HG02973 (cell line): ENCODE results near the gene PPP1R9A.

ENCODE experiments used
- ATAC-seq: cut with Tn5 transposase; IDR thresholded peaks from one replicate; pipeline ENCODE4 v1.9.1; 2021; ENCODE audit warnings: moderate library complexity; ENCODE audit not compliant: unreplicated experiment

The PPP1R9A gene

GRCh38 chr7:95092324-95092723 is 184.9 kb downstream of the PPP1R9A start:
- no peak for ATAC-seq

DNA sequence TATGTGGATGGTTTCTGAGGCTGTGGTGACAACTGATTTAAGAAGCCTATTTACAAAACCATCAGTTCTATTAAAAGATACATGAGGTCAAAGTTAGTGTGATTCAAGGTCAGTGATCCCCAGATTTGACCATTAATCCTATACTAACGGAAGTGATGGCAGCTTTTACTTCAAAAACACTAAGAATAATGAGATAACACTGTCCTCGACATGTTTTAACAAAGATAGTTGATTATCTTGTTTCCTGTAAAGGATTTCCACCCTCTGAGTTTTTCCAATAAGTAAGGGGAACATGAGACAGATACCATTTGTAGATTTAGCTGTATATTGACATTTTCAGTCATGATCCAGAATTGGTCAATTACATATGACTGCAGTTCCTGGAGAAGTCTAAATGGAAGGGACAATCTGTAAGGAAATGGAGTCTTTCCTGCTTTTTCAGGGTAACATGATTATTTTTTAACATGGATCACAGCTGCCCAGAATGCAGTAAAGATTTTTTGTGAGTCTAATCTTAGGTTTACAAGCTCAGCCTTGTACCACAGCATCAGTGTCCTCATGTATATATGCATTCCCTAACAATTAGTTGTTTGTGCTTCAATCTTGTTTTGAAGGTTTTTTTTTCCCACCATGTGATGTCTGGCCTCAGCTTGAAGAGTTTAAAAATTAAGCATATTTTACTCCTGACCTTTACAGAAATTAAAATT is 188.0 kb downstream of the PPP1R9A start:
- no peak for ATAC-seq

GRCh38 chr7:95095966-95096540 is 188.7 kb downstream of the PPP1R9A start:
- ATAC-seq = no peak

- ATAC-seq = no peak
Observed at GRCh38 chr7:95097291-95097690, 189.9 kb downstream of the PPP1R9A start.

DNA sequence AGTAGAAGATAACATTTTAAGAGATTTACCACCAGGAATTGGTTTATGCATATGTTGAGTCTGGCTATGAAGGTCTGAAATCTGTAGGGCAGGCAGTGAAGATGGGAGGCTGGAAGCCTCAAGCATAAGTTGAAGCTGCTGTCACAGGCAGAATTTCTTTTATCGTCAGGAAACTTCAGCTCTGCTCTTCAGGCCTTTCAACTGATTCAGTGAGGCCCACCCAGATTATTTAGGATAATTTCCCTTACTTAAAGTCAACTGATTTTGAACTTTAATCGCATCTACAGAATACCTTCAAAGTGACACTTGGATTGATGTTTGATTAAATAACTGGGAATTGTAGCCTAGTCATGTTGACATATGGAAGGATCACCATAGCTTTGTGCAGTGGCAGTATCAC is 190.5 kb downstream of the PPP1R9A start:
- no peak for ATAC-seq

- ATAC-seq = no peak
Observed at GRCh38 chr7:95099106-95099505, 191.7 kb downstream of the PPP1R9A start.

DNA sequence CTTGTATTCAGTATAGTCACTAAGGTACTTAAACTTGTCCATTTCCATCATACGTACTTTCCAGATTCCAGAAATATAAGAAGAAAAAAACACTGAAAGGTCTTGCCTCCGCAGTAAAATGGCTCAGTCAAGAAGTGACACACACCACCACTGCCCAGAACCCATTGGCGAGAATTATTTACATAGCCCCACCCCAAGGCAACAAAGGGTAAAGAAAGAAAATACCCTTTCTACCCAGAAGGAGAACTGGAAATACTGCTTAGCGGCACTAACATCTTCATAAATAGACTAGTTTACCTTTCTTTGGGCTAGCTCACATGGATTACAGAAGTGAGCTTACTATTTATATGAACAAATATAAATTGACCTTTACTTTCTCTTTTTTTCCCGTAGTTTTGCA is 194.0 kb downstream of the PPP1R9A start:
- no peak for ATAC-seq

DNA sequence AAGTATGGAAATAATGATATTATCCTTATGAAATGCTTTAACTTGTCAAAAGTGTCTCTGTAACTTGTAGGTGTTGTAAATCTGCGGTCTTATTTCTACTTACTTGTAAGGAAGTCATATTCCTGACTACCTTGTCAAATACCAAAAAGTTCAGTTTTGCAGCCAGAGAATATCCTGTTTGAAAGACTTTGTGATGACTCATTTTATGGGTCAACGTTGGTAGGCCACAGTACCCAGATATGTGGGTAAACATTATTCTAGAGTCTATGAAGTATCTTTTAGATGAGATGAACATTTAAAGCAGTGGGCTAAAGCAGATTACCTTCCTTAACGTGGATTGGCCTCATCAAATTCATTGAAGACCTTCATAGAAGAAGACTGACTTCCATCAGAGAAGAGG is 195.3 kb downstream of the PPP1R9A start:
- no peak for ATAC-seq

DNA sequence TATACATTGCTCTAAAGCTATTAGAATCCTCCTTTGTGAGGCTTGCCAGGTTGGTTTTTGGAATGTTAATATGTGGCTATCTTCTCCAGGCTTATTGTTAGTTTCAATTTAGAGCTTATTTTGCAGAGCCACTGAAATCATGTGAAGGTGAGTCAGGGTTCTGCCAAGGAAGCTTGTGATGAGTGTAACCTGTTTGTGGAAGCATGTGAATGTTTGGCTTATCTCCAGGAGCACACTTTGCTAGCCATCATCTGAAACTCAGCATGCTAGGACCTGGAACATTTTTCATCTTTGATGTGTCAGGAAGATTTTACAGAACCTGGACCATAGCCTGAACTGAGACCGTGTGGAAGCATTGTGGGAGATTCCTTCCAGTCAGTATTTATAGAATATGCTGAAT is 197.3 kb downstream of the PPP1R9A start:
- no peak for ATAC-seq

GRCh38 chr7:95105627-95106026 is 198.2 kb downstream of the PPP1R9A start:
- no peak for ATAC-seq

DNA sequence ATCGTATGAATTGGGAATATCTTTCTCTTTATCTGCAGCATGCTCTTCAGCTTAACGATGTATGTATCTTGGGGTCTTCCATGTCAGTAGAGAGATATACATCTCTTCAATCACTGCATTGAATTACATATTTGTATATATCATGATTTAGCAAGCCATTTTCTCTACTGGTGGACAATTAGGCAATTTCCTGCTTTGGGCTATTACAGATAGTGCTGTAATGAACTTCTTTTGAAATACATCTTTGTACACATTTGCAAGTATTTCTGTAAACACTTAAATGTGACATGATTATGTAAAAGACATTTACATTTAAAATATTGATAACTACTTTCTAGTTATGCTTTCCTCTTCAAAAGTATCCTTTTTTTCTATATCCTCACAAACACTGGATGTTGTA is 199.0 kb downstream of the PPP1R9A start:
- ATAC-seq = no peak

GRCh38 chr7:95110707-95111106 is 203.3 kb downstream of the PPP1R9A start:
- no peak for ATAC-seq

- no peak for ATAC-seq
Observed at GRCh38 chr7:95113590-95113989, 206.2 kb downstream of the PPP1R9A start.

- ATAC-seq = no peak
Observed at GRCh38 chr7:95126053-95126709, 218.8 kb downstream of the PPP1R9A start.

DNA sequence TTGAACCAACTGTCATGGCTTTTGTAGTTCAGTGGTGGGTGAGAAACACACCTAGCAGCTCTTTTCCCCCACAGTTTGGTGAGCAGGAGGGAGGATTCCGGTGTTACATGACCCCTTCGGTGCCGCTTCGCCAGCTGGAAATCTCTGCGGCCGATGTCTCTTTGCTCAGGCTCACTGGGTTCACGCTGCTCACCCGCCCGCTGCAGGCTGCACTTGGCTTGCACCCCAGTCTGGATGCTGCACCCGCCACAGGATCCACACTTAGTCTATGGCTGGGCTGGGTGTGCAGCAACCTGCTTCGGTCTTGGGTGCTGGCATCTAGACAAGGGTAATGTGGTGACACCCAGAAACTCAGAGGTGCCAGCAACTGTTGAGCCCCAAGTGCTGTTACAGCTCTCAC is 225.1 kb downstream of the PPP1R9A start:
- ATAC-seq = no peak

DNA sequence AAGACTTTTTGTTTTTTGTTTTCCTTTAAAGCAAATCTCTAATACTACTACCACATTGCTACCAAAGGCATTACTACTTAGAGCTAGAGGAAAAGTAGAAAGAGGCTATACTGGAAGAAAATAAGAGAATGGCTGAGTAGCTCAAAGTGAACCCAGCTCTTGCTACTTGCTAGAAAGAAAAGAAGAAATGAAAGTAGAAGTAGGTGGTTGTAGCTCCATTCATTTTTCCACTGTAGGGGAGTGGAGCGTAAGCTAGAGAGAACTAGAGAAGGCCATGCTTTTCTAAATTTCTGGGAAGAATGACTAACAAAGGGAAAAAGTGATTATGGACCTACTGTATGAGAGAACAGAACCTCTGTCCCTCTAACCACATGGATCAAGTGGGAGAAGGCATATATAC is 232.5 kb downstream of the PPP1R9A start:
- ATAC-seq = no peak

DNA sequence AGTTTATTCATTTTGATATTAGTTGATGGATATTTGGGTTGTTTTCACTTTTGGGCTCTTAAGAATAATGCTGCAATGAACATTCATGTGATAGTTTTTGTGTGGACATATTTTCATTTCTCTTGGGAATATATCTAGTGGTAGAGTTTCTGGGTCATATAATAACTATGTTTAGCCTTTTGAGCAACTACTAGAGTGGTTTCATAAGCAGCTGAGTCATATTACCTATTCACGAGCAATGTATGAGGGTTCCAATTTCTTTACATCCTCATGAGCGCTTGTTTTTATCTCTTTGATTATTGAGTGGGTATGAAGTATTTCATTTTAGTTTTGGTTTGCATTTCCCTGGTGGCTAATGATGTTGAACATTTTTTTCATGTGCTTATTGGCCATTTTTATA is 234.4 kb downstream of the PPP1R9A start:
- ATAC-seq = no peak

GRCh38 chr7:95144256-95144655 is 236.9 kb downstream of the PPP1R9A start:
- ATAC-seq = no peak

DNA sequence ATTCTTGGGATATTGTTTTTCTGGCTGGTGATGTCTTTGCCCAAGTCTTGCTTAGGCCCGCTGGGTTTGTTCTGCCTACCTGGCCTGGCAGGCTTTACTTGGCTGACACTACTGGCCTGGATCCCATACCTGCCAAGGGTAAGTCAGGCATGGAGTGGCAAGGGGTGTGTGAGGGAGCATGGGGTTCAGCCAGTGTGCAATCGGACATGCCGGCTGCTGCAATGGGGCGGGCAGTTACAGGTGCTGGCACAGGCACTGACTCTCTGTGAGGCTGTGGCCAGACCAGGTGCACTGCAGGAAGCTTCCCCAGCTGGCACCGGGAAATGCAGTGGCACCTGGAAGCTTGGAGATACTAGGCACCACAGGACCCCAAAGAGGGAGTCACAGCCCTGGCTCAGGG is 248.6 kb downstream of the PPP1R9A start:
- no peak for ATAC-seq

- ATAC-seq = no peak
Observed at GRCh38 chr7:95157381-95157780, 250.0 kb downstream of the PPP1R9A start.

GRCh38 chr7:95169678-95170077 is 262.3 kb downstream of the PPP1R9A start:
- ATAC-seq = no peak

DNA sequence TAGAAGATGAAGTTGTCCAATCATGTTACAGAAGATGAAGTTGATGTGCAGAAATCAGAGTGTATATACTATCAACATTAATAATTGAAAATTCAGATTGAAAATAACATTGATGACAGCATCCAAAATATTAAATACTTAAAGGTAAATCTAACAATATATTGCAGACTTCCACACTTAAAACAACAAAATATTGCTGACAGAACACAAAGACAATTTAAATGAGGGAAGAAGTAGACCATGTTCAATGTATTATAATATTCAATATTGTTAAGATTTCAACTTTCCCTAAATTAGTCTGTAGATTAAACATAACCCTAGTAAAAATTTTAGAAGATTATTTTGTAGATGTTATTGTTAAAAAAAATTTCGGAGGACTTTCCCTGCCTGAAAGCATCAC is 265.0 kb downstream of the PPP1R9A start:
- no peak for ATAC-seq
